ENCODE data around the gene CHN1. TPM values are rescaled to one million over a fixed set of nuclear protein-coding genes. Genes with fewer than 3 reads are reported as not detected.

Gene CHN1
- total and polyA plus RNA-seq, 12 donors, result 7.6 to 40.0 (median 21.8) TPM

- WGBS, 4 donors, result 70 to 72% (median 72%) methylated on average over 2 of the region's 2 CpGs
- H3K9me3 ChIP-seq (replicated peaks in 1 of 3), result no peaks in the 10 kb centered on the region
- H3K36me3 ChIP-seq (replicated peaks in 1 of 2), result no peaks in the 10 kb centered on the region
- peaks cover 0 to 11% of the 10 kb centered on the region in 2 donors for H3K4me1 ChIP-seq (replicated peaks in 1 of 2)
- intact Hi-C loops (cut with DNase I), result no loop called here
- H3K4me3 ChIP-seq, result no peak overlapping the region
- no peaks in the 10 kb centered on the region for H3K27me3 ChIP-seq
- TF ChIP-seq, protein P1, sequence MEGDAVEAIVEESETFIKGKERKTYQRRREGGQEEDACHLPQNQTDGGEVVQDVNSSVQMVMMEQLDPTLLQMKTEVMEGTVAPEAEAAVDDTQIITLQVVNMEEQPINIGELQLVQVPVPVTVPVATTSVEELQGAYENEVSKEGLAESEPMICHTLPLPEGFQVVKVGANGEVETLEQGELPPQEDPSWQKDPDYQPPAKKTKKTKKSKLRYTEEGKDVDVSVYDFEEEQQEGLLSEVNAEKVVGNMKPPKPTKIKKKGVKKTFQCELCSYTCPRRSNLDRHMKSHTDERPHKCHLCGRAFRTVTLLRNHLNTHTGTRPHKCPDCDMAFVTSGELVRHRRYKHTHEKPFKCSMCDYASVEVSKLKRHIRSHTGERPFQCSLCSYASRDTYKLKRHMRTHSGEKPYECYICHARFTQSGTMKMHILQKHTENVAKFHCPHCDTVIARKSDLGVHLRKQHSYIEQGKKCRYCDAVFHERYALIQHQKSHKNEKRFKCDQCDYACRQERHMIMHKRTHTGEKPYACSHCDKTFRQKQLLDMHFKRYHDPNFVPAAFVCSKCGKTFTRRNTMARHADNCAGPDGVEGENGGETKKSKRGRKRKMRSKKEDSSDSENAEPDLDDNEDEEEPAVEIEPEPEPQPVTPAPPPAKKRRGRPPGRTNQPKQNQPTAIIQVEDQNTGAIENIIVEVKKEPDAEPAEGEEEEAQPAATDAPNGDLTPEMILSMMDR (IDR thresholded peaks at IDR 0.05), result no peak
- TF ChIP-seq POLR2A (IDR thresholded peaks at IDR 0.05), result no peak
- H3K27ac ChIP-seq, result no peak overlapping the region
- DNase-seq, result no peak
Observed at GRCh38 chr2:174881678-174882077, 123.5 kb downstream of the CHN1 start.

DNA sequence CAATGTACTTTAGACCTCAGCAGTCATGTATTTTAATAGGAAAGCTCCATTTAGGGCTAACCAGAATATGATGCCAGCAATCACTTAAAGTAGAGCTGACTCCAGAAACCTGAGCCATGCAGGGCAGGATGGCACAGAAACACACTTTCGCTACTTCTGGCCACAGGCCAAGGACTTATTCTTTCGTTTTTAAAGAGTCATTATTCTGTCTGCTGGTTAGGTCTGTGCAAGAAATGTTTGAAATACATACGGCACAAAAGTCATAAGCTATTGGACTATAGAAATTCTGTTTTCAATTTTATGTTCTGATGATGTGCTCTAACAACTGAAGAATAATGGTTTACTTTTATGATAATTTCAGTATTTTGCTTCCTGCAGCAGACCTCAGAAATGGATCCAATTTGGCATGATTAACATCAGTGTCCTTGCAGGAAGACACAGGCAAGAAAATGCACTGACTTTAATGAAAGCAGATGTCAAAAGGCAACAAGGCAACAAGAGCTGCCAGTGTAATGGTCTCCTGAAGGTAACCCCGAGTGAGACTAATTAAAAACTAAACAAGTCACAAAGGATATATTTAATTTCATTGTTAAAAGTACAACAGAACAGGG lies 126.5 kb downstream of the CHN1 start:
- DNase-seq, result peak; percentile 53 to 78 (median 70)
- intact Hi-C loops (cut with DNase I), result no loop called here

GRCh38 chr2:174877751-174878150 lies 127.4 kb downstream of the CHN1 start:
- peaks cover 0 to 11% of the 10 kb centered on the region in 2 donors for H3K4me1 ChIP-seq (replicated peaks in 1 of 2)
- no peaks in the 10 kb centered on the region for H3K9me3 ChIP-seq (replicated peaks in 1 of 3)
- intact Hi-C loops (cut with DNase I), result no loop called here
- no peaks in the 10 kb centered on the region for H3K27me3 ChIP-seq
- H3K4me3 ChIP-seq, result no peak overlapping the region
- TF ChIP-seq, protein P1 (IDR thresholded peaks at IDR 0.05), result no peak
- no peak for TF ChIP-seq POLR2A (IDR thresholded peaks at IDR 0.05)
- H3K36me3 ChIP-seq (replicated peaks in 1 of 2), result no peaks in the 10 kb centered on the region
- 83 to 93% (median 90%) methylated on average over 5 of the region's 5 CpGs for WGBS, 4 donors
- DNase-seq, result no peak
- H3K27ac ChIP-seq, result no peak overlapping the region

More for the DNA sequence above, 126.5 kb downstream of the CHN1 start:
- TF ChIP-seq, protein P1 (IDR thresholded peaks at IDR 0.05), result no peak
- TF ChIP-seq POLR2A (IDR thresholded peaks at IDR 0.05), result no peak
- H3K4me1 ChIP-seq (replicated peaks in 1 of 2), result peaks cover 0 to 11% of the 10 kb centered on the region in 2 donors
- no peaks in the 10 kb centered on the region for H3K9me3 ChIP-seq (replicated peaks in 1 of 3)
- peak overlapping the region in 3 of 4 donors; percentile 5 to 52 (median 29) for H3K4me3 ChIP-seq
- no peaks in the 10 kb centered on the region for H3K27me3 ChIP-seq
- no peaks in the 10 kb centered on the region for H3K36me3 ChIP-seq (replicated peaks in 1 of 2)
- peak overlapping the region in 1 of 5 donors; percentile 26 for H3K27ac ChIP-seq
- WGBS, 4 donors, result 9 to 16% (median 13%) methylated on average over 4 of the region's 4 CpGs

DNA sequence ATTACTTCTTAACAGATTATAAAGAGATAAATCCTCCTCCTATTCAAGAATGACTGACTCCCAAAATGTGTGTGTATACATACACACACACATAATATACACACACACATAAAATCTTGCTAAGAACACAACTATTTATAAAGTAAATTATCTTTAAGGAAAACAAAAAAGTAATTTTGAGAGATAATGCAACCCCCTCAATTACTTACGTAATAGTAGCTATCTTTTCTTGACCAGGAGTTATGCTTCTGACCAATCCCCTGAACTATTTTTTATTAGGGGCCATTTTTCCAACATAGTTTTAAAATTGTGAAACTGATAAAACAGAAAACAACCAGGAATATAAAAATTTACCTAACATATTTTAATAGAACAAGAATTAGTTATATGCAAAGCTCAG lies 127.9 kb downstream of the CHN1 start:
- intact Hi-C loops (cut with DNase I), result no loop called here
- 88 to 96% (median 95%) methylated on average over 1 of the region's 1 CpG for WGBS, 4 donors
- no peak for TF ChIP-seq POLR2A (IDR thresholded peaks at IDR 0.05)
- TF ChIP-seq, protein P1 (IDR thresholded peaks at IDR 0.05), result no peak

More for the DNA sequence above, 127.9 kb downstream of the CHN1 start:
- no peaks in the 10 kb centered on the region for H3K36me3 ChIP-seq (replicated peaks in 1 of 2)
- peaks cover 0 to 11% of the 10 kb centered on the region in 2 donors for H3K4me1 ChIP-seq (replicated peaks in 1 of 2)
- DNase-seq, result no peak
- no peaks in the 10 kb centered on the region for H3K27me3 ChIP-seq
- no peak overlapping the region for H3K4me3 ChIP-seq
- H3K9me3 ChIP-seq (replicated peaks in 1 of 3), result no peaks in the 10 kb centered on the region
- no peak overlapping the region for H3K27ac ChIP-seq
